HEK293T (cell line): ENCODE results near the gene RORC.

Experiments used
- ARNT ChIP-seq: fragments of 450-650 bp; IDR thresholded peaks from 2 replicates; pipeline ENCODE4 v1.6.1; 2017; ENCODE audit warnings: mild to moderate bottlenecking
- LEF1 ChIP-seq: fragments of 450-650 bp; IDR thresholded peaks from 2 replicates; pipeline ENCODE4 v1.6.1; 2017; ENCODE audit warnings: mild to moderate bottlenecking, borderline replicate concordance
- NFRKB ChIP-seq: fragments of 450-650 bp; IDR thresholded peaks from 2 replicates; pipeline ENCODE4 v1.6.1; 2016; ENCODE audit warnings: mild to moderate bottlenecking, moderate library complexity
- SP1 ChIP-seq: fragments of 450-650 bp; IDR thresholded peaks from 2 replicates; pipeline ENCODE4 v1.6.1; 2017
- TARDBP ChIP-seq: fragments of 450-650 bp; IDR thresholded peaks from 2 replicates; pipeline ENCODE4 v1.6.1; 2016

DNA sequence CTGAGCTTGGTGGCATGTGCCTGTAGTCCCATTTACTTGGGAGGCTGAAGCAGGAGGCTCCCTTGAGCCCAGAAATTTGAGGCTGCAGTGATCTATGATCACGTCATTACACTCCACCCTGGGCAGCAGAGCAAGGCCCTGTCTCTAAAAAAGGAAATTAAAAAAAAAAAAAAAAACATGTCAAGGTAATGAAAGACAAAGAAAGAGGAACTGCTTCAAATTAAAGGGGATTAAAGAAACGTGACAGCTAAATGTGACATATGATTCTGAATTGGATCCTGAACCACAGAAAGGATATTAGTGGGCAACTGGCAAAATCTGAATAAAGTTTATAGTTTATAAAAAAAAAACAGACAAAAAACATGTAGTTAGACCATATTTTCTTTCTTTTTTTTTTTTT lies 11.8 kb upstream of the RORC start:
- TF ChIP-seq SP1 (no peak), LEF1 (no peak), NFRKB (no peak), ARNT (no peak), TARDBP (no peak)
